GM13976 (cell line): ENCODE results near the gene RERE.
A peak's percentile ranks its signal among the peaks of the same experiment; 100 is the strongest.

Source experiments
- DNase-seq: peaks from one replicate; pipeline ENCODE4 v3.0.0; 2012; ENCODE audit warnings: low spot score
- CTCF ChIP-seq: IDR thresholded peaks from 2 replicates; pipeline ENCODE4 v1.5.1; 2012; ENCODE audit warnings: borderline replicate concordance, mild to moderate bottlenecking; ENCODE audit not compliant: insufficient read depth; ENCODE audit errors: extremely low read depth, missing control alignments, control extremely low read depth
- in situ Hi-C: fragments of 300-500 bp; cut with MboI; formaldehyde crosslinking; loops from one replicate; pipeline ENCODE4 v1.12.0; 2022; ENCODE audit warnings: low sequenced_read_pairs, mixed read lengths, inconsistent platforms; ENCODE audit not compliant: unreplicated experiment

The RERE gene

GRCh38 chr1:8662380-8663072 lies 154.9 kb downstream of the RERE start:
- no peak for TF ChIP-seq CTCF
- DNase-seq: no peak
- in situ Hi-C loops: no loop called here

GRCh38 chr1:8661185-8662110 lies 156.0 kb downstream of the RERE start:
- peak; percentile 39 for DNase-seq
- in situ Hi-C loops: no loop called here
- no peak for TF ChIP-seq CTCF

- DNase-seq: no peak
- no peak for TF ChIP-seq CTCF
- in situ Hi-C loops: no loop called here
Observed at GRCh38 chr1:8660411-8660828, 157.0 kb downstream of the RERE start.

GRCh38 chr1:8659593-8659992 lies 157.8 kb downstream of the RERE start:
- DNase-seq: no peak
- in situ Hi-C loops: no loop called here
- TF ChIP-seq CTCF: no peak

- TF ChIP-seq CTCF: no peak
- DNase-seq: no peak
- in situ Hi-C loops: no loop called here
Observed at GRCh38 chr1:8653878-8654277, 163.6 kb downstream of the RERE start.

- DNase-seq: no peak
- TF ChIP-seq CTCF: no peak
- in situ Hi-C loops: no loop called here
Observed at GRCh38 chr1:8652467-8653046, 164.9 kb downstream of the RERE start.
